ENCODE data around the gene EIF2AK2. TPM values are rescaled to one million over a fixed set of nuclear protein-coding genes. Genes with fewer than 3 reads are reported as not detected.

Gene EIF2AK2
- total RNA-seq, 2 donors from 2014 or later: 39.8 to 51.0 TPM

DNA sequence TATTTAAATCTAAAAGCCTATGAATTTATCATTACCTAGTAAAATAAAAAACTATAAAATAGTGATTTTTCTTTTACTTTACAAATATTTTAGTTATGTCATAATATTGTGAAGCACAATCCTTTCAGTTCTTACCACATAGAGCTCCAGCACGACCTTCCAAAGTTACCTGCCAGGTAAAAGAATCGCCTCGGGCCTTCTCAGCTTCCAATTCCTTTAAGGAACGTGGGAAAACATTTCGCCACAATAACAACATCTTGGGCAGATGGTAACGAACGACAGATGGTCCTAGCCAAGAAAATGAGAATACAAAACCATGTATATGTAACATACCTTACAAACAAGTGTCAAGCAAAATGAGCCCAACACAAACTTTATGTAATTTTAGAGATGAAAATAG, 96.3 kb downstream of the EIF2AK2 start:
- intact Hi-C loops (cut with DNase I): no loop called here

DNA sequence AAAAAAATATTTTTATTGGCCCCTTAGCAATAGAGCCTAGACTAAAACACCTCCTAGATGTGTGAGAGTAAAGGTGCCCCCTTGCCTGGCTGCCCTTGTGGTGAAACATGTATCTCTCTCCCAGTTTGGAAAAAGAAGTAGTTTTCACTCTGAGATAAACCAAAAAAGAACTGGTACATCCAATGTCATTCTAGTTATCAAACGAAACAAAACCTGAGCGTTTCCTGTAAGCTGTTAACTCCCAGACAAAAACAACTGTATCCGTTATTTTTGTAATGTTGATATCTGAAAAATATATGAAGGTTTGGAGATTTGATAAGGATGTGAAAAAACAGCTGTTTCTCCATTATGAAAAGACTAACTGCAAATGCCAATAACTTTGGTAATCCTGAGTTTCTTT, 96.9 kb downstream of the EIF2AK2 start:
- intact Hi-C loops (cut with DNase I): no loop called here
- DNase-seq (ENCODE audit: low spot score): no peak

More for the DNA sequence above, 96.3 kb downstream of the EIF2AK2 start:
- DNase-seq (ENCODE audit: low spot score): no peak

DNA sequence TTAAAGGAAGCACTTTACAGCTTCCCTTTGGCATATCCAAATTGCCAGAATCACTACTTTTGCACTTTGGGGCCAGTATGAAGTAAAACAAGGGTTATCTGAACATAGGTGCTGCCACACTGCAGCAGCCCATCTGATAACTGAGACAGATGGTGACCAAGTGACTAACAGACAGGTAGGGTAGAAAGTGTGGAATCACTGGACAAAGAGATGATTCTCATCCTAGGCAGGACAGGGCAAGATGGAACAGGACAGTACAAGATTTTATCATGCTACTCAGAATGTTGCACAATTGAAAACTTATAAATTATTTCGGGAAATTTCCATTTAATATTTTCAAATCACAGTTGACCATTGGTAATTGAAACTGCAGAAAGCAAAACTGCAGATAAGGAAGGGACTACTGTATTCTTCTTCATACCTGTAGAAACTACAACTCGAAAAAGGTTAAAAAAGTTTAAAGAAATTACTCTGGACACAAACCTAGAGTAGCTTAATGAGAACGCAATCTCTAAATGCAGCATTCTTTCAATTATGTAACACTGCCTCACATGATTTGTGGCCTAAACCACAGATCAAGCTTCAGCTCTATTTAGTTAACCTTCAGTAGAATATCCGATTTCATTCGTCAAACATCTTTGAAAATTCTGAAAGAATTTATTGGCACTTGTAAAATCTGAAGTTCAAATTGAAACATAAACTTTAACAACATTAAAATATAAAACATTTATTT, 104.0 kb downstream of the EIF2AK2 start:
- no peak for DNase-seq (ENCODE audit: low spot score)
- intact Hi-C loops (cut with DNase I): no loop called here

Other genes starting within 250 kb of the EIF2AK2 start
- gene STRN, start 190.4 kb downstream of the EIF2AK2 start, total RNA-seq: 10 to 100 TPM; 23.1 to 34.2 TPM
- gene HEATR5B, start 72.6 kb downstream of the EIF2AK2 start, total RNA-seq: 10 to 100 TPM; 14.5 to 15.5 TPM
- 1 to 10 TPM; 6.9 to 7.2 TPM for gene GPATCH11, start 72.5 kb downstream of the EIF2AK2 start, total RNA-seq
- gene SULT6B1, start 31.7 kb upstream of the EIF2AK2 start, total RNA-seq: not detected
- gene CEBPZOS, start 39.5 kb upstream of the EIF2AK2 start, total RNA-seq: 10 to 100 TPM; 31.7 to 33.3 TPM
- 10 to 100 TPM; 41.0 to 54.9 TPM for gene CEBPZ, start 74.6 kb upstream of the EIF2AK2 start, total RNA-seq
- 10 to 100 TPM; 13.3 to 13.9 TPM for gene NDUFAF7, start 74.7 kb upstream of the EIF2AK2 start, total RNA-seq
- gene PRKD3, start 167.9 kb upstream of the EIF2AK2 start, total RNA-seq: 10 to 100 TPM; 32.9 to 39.4 TPM
- 1 to 10 TPM; 3.2 to 4.3 TPM for gene QPCT, start 187.7 kb upstream of the EIF2AK2 start, total RNA-seq